ENCODE results near the gene GIMAP7.
"Not testable (repeated sequence)": the region's sequence is repeated elsewhere in the genome, so short reads cannot be mapped to it uniquely, and the experiment has no call there.

The GIMAP7 gene

GRCh38 chr7:150493442-150493841 is 21.2 kb upstream of the GIMAP7 start:
- H3K36me3 ChIP-seq (ENCODE audit: control insufficient read depth in 2 of 2, insufficient read depth in 1 of 2, low read length in 2 of 2); CTCF ChIA-PET; POLR2A ChIA-PET; H3K4me1 ChIP-seq (ENCODE audit: control insufficient read depth, insufficient read depth, low read length); H3K4me3 ChIP-seq (ENCODE audit: low read depth, low read length); H3K9me3 ChIP-seq (ENCODE audit: control insufficient read depth, insufficient read depth, low read depth, low read length); H3K27ac ChIP-seq (ENCODE audit: extremely low read depth, low read depth, low read length): not testable (repeated sequence)
- peak; percentile 94 for TF ChIP-seq ZNF146 (tag by site-specific recombination; IDR thresholded peaks at IDR 0.05)

GRCh38 chr7:150502519-150502918 is 12.2 kb upstream of the GIMAP7 start:
- no peaks in the 10 kb centered on the region for H3K36me3 ChIP-seq (ENCODE audit: control insufficient read depth in 2 of 2, insufficient read depth in 1 of 2, low read length in 2 of 2)
- TF ChIP-seq ZFP69B (tag by site-specific recombination; IDR thresholded peaks at IDR 0.05) (no peak), SCRT2 (tag by site-specific recombination; IDR thresholded peaks at IDR 0.05) (no peak), GFI1B (tag by site-specific recombination; IDR thresholded peaks at IDR 0.05) (no peak), ZNF335 (tag by site-specific recombination; conservative IDR thresholded peaks at IDR 0.05) (no peak), SETDB1 (IDR thresholded peaks at IDR 0.05; ENCODE audit: insufficient read length, low read length) (no peak), ZNF600 (tag by site-specific recombination; IDR thresholded peaks at IDR 0.05) (no peak), ZNF112 (tag by site-specific recombination; IDR thresholded peaks at IDR 0.05) (no peak), SP3 (tag by site-specific recombination; IDR thresholded peaks at IDR 0.05) (no peak)
- CTCF ChIA-PET, result interaction anchor here (0.6 kb wide), 1 partner anchor 338 kb away, joined by 4 read pairs; no protein-coding TSS in a partner anchor

GRCh38 chr7:150503155-150503554 is 11.5 kb upstream of the GIMAP7 start:
- no peaks in the 10 kb centered on the region for H3K36me3 ChIP-seq (ENCODE audit: control insufficient read depth in 2 of 2, insufficient read depth in 1 of 2, low read length in 2 of 2)
- CTCF ChIA-PET, result no interaction called here
- no peak overlapping the region for H3K4me3 ChIP-seq (ENCODE audit: low read depth, low read length)
- H3K27ac ChIP-seq (ENCODE audit: extremely low read depth, low read depth, low read length), result no peak overlapping the region
- TF ChIP-seq ZNF48 (tag by site-specific recombination; IDR thresholded peaks at IDR 0.05) (no peak), ZNF148 (tag by site-specific recombination; IDR thresholded peaks at IDR 0.05; ENCODE audit: borderline replicate concordance) (no peak), ZNF146 (tag by site-specific recombination; IDR thresholded peaks at IDR 0.05) (no peak), ZNF37A (tag by site-specific recombination; IDR thresholded peaks at IDR 0.05) (no peak), ZBTB48 (tag by site-specific recombination; IDR thresholded peaks at IDR 0.05) (no peak), KLF8 (tag by site-specific recombination; IDR thresholded peaks at IDR 0.05) (no peak), ZEB2 (tag by site-specific recombination; IDR thresholded peaks at IDR 0.05) (no peak), ZNF354C (tag by site-specific recombination; IDR thresholded peaks at IDR 0.05; ENCODE audit: borderline replicate concordance, low read depth) (no peak), ZNF776 (tag by site-specific recombination; IDR thresholded peaks at IDR 0.05; ENCODE audit: borderline replicate concordance) (no peak), GLI4 (tag by site-specific recombination; IDR thresholded peaks at IDR 0.05) (no peak), ZFP3 (tag by site-specific recombination; IDR thresholded peaks at IDR 0.05; ENCODE audit: low read depth) (no peak), ZNF350 (tag by site-specific recombination; IDR thresholded peaks at IDR 0.05) (no peak), ZNF23 (tag by site-specific recombination; IDR thresholded peaks at IDR 0.05; ENCODE audit: borderline replicate concordance) (no peak), ZSCAN5A (tag by site-specific recombination; IDR thresholded peaks at IDR 0.05) (no peak)
- no peaks in the 10 kb centered on the region for H3K4me1 ChIP-seq (ENCODE audit: control insufficient read depth, insufficient read depth, low read length)
- H3K9me3 ChIP-seq (ENCODE audit: control insufficient read depth, insufficient read depth, low read depth, low read length), result no peaks in the 10 kb centered on the region
- POLR2A ChIA-PET, result no interaction called here

More at GRCh38 chr7:150502519-150502918, 12.2 kb upstream of the GIMAP7 start:
- Histone ChIP-seq H3K27ac (ENCODE audit: extremely low read depth, low read depth, low read length) (no peak overlapping the region), H3K4me1 (ENCODE audit: control insufficient read depth, insufficient read depth, low read length) (no peaks in the 10 kb centered on the region), H3K9me3 (ENCODE audit: control insufficient read depth, insufficient read depth, low read depth, low read length) (no peaks in the 10 kb centered on the region), H3K4me3 (ENCODE audit: low read depth, low read length) (no peak overlapping the region)
- POLR2A ChIA-PET, result no interaction called here
